Stimulated activated CD4-positive, alpha-beta T cell treated with anti-CD3 and anti-CD28 coated beads, Interleukin-4, amount 100 ng/mL, for 1 hour (primary cell): Measurements from ENCODE around the gene TAGLN.
"Not testable (repeated sequence)": the region's sequence is repeated elsewhere in the genome, so short reads cannot be mapped to it uniquely, and the experiment has no call there.

Experiments used
- DNase-seq: peaks from one replicate; pipeline ENCODE4 v3.0.0-alpha.2; 2020

TAGLN gene

GRCh38 chr11:117181586-117182550 is 17.3 kb upstream of the TAGLN start:
- no peak for DNase-seq

GRCh38 chr11:117182551-117182935 is 16.6 kb upstream of the TAGLN start:
- no peak for DNase-seq

DNA sequence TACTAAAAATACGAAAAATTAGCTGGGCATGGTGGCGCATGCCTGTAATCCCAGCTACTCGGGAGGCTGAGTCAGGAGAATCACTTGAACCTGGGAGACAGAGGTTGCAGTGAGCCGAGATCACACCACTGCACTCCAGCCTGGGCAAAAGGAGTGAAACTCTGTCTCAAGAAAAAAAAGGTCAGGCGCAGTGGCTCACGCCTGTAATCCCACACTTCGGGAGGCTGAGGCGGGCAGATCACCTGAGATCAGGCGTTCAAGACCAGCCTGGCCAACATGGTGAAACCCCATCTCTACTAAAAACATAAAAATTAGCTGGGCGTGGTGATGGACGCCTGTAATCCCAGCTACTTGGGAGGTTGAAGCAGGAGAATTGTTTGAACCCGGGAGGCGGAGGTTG is 16.0 kb upstream of the TAGLN start:
- not testable (repeated sequence) for DNase-seq

- no peak for DNase-seq
Measured at GRCh38 chr11:117183724-117184349, 15.3 kb upstream of the TAGLN start.

GRCh38 chr11:117185736-117186430 is 13.3 kb upstream of the TAGLN start:
- DNase-seq, result no peak

- no peak for DNase-seq
Measured at GRCh38 chr11:117186431-117186761, 12.8 kb upstream of the TAGLN start.

- no peak for DNase-seq
Measured at GRCh38 chr11:117187007-117187406, 12.2 kb upstream of the TAGLN start.

- DNase-seq, result no peak
Measured at GRCh38 chr11:117187428-117187798, 11.8 kb upstream of the TAGLN start.

- DNase-seq, result no peak
Measured at GRCh38 chr11:117187799-117188481, 11.2 kb upstream of the TAGLN start.

DNA sequence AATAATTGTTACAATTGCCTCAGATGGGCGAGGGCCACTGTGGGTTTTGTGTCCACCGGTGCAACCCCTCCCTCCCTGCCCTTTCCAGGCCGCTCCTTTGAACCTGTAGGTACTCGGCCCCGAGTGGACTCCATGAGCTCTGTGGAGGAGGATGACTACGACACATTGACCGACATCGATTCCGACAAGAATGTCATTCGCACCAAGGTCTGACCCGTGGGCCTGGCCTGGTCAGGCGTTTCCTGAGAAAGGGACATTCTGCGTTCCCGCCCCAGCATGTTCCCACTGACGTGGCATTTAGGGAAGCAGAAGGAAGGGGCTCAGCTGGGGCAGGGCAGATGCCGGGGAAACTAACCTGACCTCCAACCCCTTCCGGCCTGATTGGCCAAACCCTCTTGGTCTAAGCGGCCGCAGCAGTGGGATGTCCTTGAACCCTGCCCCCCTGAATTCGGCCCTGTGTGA is 10.5 kb upstream of the TAGLN start:
- no peak for DNase-seq

DNA sequence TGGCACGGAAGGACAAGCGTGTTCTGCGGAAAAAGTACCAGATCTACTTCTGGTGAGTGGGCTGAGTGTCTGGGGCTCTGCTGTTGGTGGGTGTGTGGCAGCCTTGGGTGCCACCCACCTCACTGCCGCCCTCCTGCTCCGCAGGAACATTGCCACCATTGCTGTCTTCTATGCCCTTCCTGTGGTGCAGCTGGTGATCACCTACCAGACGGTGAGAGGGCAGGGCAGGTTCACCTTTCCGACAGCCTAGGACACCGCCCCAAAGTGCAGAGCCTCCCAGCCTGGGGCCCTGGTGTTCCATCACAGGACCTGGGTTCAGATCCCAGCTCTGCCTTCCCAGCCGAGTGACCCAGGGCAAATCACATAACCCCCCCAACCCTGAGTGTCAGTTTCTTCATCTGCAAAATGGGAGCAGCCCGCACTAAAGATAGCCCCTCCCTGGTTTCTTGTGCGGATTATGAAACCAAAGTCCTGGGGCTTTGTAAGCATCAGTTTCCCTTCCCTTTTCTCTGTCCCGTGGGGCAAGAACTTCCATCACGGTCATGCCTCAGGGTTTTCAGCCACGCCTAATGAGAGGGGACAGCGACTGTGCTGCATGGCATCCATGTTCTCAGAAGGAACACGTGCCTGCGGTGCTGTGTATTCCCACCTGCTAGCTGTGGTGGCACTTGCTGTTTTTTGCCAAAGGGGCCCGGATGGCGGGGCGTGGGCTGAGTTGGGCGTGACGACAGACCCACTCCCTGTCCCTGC is 9.8 kb upstream of the TAGLN start:
- no peak for DNase-seq

GRCh38 chr11:117189941-117190544 is 9.1 kb upstream of the TAGLN start:
- DNase-seq, result no peak

- DNase-seq, result no peak
Measured at GRCh38 chr11:117191680-117192400, 7.3 kb upstream of the TAGLN start.

DNA sequence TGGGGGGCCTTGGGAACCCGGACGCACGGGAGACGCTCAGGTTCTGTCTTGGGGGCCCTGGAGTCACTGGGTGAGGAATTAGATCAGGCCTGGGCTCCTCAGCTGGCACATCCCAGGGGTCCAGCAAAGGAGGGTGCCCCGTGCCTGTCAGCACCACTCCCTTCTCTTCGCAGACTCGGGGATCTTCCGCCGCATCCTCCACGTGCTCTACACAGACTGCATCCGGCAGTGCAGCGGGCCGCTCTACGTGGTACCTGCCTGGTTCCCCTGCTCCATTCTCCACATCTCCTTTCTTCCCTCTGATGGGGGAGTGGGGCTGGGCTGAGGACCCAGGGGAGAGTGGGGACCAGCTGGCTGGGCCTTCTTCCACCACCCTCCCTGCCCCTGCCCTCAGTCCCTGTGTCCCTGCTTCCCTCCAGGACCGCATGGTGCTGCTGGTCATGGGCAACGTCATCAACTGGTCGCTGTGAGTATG is 6.7 kb upstream of the TAGLN start:
- no peak for DNase-seq

DNA sequence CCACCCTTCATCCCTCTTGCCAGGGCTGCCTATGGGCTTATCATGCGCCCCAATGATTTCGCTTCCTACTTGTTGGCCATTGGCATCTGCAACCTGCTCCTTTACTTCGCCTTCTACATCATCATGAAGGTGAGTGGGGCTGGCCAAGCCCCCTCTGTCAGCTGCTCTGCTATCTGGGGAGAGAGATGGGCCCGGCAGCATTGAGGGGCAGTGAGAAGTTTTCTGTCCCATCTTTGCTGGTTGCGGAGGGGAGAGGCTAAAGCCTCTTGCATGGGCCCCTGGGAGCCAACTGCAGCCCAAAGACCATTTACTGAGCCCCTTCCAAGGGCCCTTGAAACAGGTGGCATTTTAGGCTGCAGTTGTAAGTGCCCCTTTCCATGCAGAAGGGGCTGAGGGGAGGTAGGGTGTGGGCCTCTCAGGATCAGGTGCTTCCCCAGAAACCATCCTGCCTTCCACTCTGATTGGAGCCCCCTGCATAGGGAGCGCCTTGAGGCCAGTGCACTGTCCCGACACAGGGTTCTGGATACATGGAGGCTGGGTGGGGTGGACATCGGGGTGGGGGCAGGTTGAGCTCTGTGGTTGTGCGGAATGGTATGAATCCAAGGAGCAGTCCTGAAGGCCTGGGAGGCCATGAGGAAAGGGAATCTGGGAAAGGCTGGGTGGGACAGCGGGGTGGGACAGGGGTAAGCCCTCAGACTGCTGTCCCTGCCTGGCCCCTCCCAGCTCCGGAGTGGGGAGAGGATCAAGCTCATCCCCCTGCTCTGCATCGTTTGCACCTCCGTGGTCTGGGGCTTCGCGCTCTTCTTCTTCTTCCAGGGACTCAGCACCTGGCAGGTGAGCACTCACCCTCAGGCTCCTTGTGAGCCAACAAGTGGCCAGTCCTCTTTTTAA is 5.8 kb upstream of the TAGLN start:
- DNase-seq, result no peak

DNA sequence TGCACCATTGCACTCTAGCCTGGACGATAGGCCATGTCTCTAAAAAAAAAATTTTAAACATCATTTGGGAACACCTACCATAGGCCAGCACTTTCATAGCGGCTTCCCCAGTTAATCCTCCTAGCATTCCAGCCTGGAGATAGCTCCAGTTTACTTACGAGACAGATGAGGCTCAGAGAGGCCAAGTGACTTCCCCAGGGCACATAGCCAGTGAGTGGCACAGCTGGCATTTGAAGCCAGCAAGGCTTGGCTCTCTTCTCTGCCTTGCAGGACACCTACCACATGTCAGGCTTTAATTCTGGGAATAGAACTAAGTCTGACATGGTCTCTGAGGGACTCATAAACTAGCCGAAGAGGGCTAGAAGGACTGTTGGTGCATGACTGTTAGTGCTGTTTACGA is 4.9 kb upstream of the TAGLN start:
- no peak for DNase-seq

DNA sequence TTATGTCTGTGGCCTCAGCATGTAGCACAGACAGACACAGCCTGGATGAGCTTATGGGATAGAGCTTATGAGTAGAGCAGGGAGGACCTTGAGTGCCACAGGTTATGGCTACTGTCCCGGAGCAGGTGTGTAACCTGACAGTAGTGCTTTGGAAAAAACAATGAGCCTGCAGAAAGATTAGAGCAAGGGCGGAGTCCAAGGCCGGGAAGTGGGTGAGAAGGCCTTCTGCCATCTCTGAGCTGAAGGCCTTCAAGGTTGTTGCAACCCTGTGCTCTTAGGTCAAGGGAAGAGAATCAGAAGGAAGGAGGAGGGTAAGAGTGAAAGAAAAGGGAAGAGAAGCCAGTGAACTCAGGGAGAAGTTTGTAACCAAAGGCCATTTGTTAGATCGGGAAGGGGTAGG is 3.9 kb upstream of the TAGLN start:
- DNase-seq, result no peak

DNA sequence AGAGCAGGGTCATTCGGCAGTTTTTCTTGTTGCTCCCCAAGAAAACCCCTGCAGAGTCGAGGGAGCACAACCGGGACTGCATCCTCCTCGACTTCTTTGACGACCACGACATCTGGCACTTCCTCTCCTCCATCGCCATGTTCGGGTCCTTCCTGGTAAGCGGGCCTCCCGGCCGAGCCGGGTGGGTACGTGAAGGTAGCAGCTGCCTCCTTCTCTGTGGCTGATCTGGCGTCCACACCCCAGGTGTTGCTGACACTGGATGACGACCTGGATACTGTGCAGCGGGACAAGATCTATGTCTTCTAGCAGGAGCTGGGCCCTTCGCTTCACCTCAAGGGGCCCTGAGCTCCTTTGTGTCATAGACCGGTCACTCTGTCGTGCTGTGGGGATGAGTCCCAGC is 3.4 kb upstream of the TAGLN start:
- DNase-seq, result no peak

DNA sequence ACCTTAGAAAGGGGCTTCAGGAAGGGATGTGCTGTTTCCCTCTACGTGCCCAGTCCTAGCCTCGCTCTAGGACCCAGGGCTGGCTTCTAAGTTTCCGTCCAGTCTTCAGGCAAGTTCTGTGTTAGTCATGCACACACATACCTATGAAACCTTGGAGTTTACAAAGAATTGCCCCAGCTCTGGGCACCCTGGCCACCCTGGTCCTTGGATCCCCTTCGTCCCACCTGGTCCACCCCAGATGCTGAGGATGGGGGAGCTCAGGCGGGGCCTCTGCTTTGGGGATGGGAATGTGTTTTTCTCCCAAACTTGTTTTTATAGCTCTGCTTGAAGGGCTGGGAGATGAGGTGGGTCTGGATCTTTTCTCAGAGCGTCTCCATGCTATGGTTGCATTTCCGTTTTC is 2.2 kb upstream of the TAGLN start:
- DNase-seq, result no peak
